Loucy (cell line): ENCODE measurements around the gene OSBPL2.

Experiments
- H2AFZ ChIP-seq: fragments of 200-600 bp; sonication (generic); 2 replicates; pipeline ENCODE4 v1.6.0; 2016; ENCODE audit warnings: antibody characterized with exemption, mild to moderate bottlenecking, low read length, moderate library complexity
- H3F3A ChIP-seq: fragments of 200-600 bp; 2 replicates; pipeline ENCODE4 v1.6.0; 2016; ENCODE audit warnings: antibody characterized with exemption, low read depth, mild to moderate bottlenecking
- H3K27me3 ChIP-seq: fragments of 200-600 bp; sonication (generic); 2 replicates; pipeline ENCODE4 v1.6.1; 2014; ENCODE audit warnings: low read length, mild to moderate bottlenecking; ENCODE audit not compliant: insufficient read depth, poor library complexity, severe bottlenecking
- H3K36me3 ChIP-seq: fragments of 200-600 bp; sonication (generic); 2 replicates; pipeline ENCODE4 v1.6.1; 2016; ENCODE audit warnings: low read length; ENCODE audit not compliant: insufficient read depth
- H3K4me1 ChIP-seq: fragments of 200-600 bp; sonication (generic); 2 replicates; pipeline ENCODE4 v1.5.1; 2014; ENCODE audit warnings: low read length, mild to moderate bottlenecking; ENCODE audit not compliant: insufficient read depth, poor library complexity, severe bottlenecking
- H3K4me2 ChIP-seq: fragments of 200-600 bp; sonication (generic); 2 replicates; pipeline ENCODE4 v1.6.0; 2014; ENCODE audit warnings: antibody characterized with exemption, low read length, low read depth, mild to moderate bottlenecking; ENCODE audit not compliant: poor library complexity, severe bottlenecking
- H3K4me3 ChIP-seq: fragments of 200-600 bp; sonication (generic); 2 replicates; pipeline ENCODE4 v1.5.1; 2014; ENCODE audit warnings: low read length, mild to moderate bottlenecking, mixed read lengths; ENCODE audit not compliant: poor library complexity, severe bottlenecking
- H3K79me2 ChIP-seq: fragments of 200-600 bp; sonication (generic); 2 replicates; pipeline ENCODE4 v1.6.1; 2014; ENCODE audit warnings: low read length; ENCODE audit not compliant: insufficient read depth
- H3K9ac ChIP-seq: fragments of 200-600 bp; sonication (generic); 2 replicates; pipeline ENCODE4 v1.6.0; 2014; ENCODE audit warnings: mild to moderate bottlenecking, low read depth, low read length, moderate library complexity; ENCODE audit not compliant: poor library complexity, severe bottlenecking
- H3K9me2 ChIP-seq: fragments of 200-600 bp; sonication (generic); replicated peaks from 2 replicates; pipeline ENCODE4 v1.6.1; 2016; ENCODE audit warnings: low read depth, low read length, mixed read lengths
- H3K9me3 ChIP-seq: fragments of 200-600 bp; sonication (generic); 2 replicates; pipeline ENCODE4 v1.6.1; 2014; ENCODE audit warnings: mild to moderate bottlenecking, antibody characterized with exemption, low read length, low read depth; ENCODE audit not compliant: insufficient read depth
- H4K20me1 ChIP-seq: fragments of 200-600 bp; sonication (generic); 2 replicates; pipeline ENCODE4 v1.6.0; 2014; ENCODE audit warnings: antibody characterized with exemption, low read length, mild to moderate bottlenecking; ENCODE audit not compliant: insufficient read depth, poor library complexity, severe bottlenecking
- CTCF ChIP-seq: fragments of 200-600 bp; sonication (generic); conservative IDR thresholded peaks from 2 replicates; pipeline ENCODE4 v1.5.1; 2014; ENCODE audit warnings: mild to moderate bottlenecking, antibody characterized with exemption, low read length
- EZH2phosphoT487 ChIP-seq: fragments of 200-600 bp; IDR thresholded peaks from 2 replicates; pipeline ENCODE4 v1.6.1; 2018; ENCODE audit warnings: antibody characterized with exemption, mild to moderate bottlenecking, moderate library complexity, borderline replicate concordance

The OSBPL2 gene

GRCh38 chr20:62268228-62268900, 30.0 kb downstream of the OSBPL2 start:
- no peak for TF ChIP-seq CTCF
- no peak for TF ChIP-seq EZH2phosphoT487
- Histone ChIP-seq H3K9ac (no peak overlapping the region), H3K36me3 (peaks cover 70% of the 10 kb centered on the region)

GRCh38 chr20:62269378-62269777, 31.1 kb downstream of the OSBPL2 start:
- H3K36me3 ChIP-seq = peaks cover 71% of the 10 kb centered on the region
- no peak overlapping the region for H3K4me3 ChIP-seq
- H2AFZ ChIP-seq = no peak overlapping the region
- H4K20me1 ChIP-seq = no peaks in the 10 kb centered on the region
- no peaks in the 10 kb centered on the region for H3K9me2 ChIP-seq
- H3K27me3 ChIP-seq = no peaks in the 10 kb centered on the region
- no peaks in the 10 kb centered on the region for H3K79me2 ChIP-seq
- H3F3A ChIP-seq = no peaks in the 10 kb centered on the region
- no peak overlapping the region for H3K9ac ChIP-seq
- no peak overlapping the region for H3K4me2 ChIP-seq
- H3K9me3 ChIP-seq = no peaks in the 10 kb centered on the region
- H3K4me1 ChIP-seq = no peaks in the 10 kb centered on the region
- TF ChIP-seq EZH2phosphoT487 = no peak
- no peak for TF ChIP-seq CTCF

More at GRCh38 chr20:62268228-62268900, 30.0 kb downstream of the OSBPL2 start:
- Histone ChIP-seq H4K20me1 (no peaks in the 10 kb centered on the region), H2AFZ (no peak overlapping the region), H3K9me2 (no peaks in the 10 kb centered on the region), H3K27me3 (no peaks in the 10 kb centered on the region), H3K9me3 (no peaks in the 10 kb centered on the region), H3K4me1 (no peaks in the 10 kb centered on the region), H3K4me2 (no peak overlapping the region), H3K79me2 (no peaks in the 10 kb centered on the region), H3K4me3 (no peak overlapping the region), H3F3A (no peaks in the 10 kb centered on the region)

- Histone ChIP-seq H3K9me2 (no peaks in the 10 kb centered on the region), H3K36me3 (peaks cover 70% of the 10 kb centered on the region), H3K27me3 (no peaks in the 10 kb centered on the region), H3K9me3 (no peaks in the 10 kb centered on the region), H4K20me1 (no peaks in the 10 kb centered on the region), H3K4me3 (no peak overlapping the region), H3K4me2 (no peak overlapping the region), H3K4me1 (no peaks in the 10 kb centered on the region), H2AFZ (no peak overlapping the region), H3K9ac (no peak overlapping the region), H3K79me2 (no peaks in the 10 kb centered on the region), H3F3A (no peaks in the 10 kb centered on the region)
- TF ChIP-seq CTCF = no peak
- TF ChIP-seq EZH2phosphoT487 = no peak
These were observed 31.6 kb downstream of the OSBPL2 start for GRCh38 chr20:62269871-62270270.
